Adipose tissue (tissue), 3 donors: ENCODE data around the gene EPS8L3. TPM values are rescaled to one million over a fixed set of nuclear protein-coding genes. Genes with fewer than 3 reads are reported as not detected.

ENCODE experiments used
- H3K27ac ChIP-seq: one replicate; pipeline ENCODE4 v1.5.1; 2013; ENCODE audit warnings: low read depth, low read length
- WGBS, 3 donors: extraction: QIAGEN DNeasy Blood & Tissue Kit; methylation state at CpG; one replicate each; pipeline ENCODE4 v1.1.7; 2013; 5-methylcytosine and 5-hydroxymethylcytosine counted together
- polyA plus RNA-seq, 3 donors: library from polyadenylated mRNA; stranded (reverse); fragments of 200-250 nt; gene quantifications; one replicate each; pipeline ENCODE4 v1.2.3, GENCODE V29; 2013
- donor health status: healthy with polysubstance abuse.
- donor health status: Bipolar disorder and iron deficiency.
- donor health status: healthy.

Gene EPS8L3
- polyA plus RNA-seq, 3 donors = 0.16 to 2.5 (median 0.90) TPM

- WGBS, 3 donors = 59 to 76% (median 66%) methylated on average over 7 of the region's 7 CpGs
- H3K27ac ChIP-seq = no peak overlapping the region
Observed at GRCh38 chr1:109796484-109797302, 33.0 kb upstream of the EPS8L3 start.

- WGBS, 3 donors = 73 to 86% (median 73%) methylated on average over 19 of the region's 19 CpGs
- no peak overlapping the region for H3K27ac ChIP-seq
Observed at GRCh38 chr1:109794319-109795132, 30.8 kb upstream of the EPS8L3 start.

DNA sequence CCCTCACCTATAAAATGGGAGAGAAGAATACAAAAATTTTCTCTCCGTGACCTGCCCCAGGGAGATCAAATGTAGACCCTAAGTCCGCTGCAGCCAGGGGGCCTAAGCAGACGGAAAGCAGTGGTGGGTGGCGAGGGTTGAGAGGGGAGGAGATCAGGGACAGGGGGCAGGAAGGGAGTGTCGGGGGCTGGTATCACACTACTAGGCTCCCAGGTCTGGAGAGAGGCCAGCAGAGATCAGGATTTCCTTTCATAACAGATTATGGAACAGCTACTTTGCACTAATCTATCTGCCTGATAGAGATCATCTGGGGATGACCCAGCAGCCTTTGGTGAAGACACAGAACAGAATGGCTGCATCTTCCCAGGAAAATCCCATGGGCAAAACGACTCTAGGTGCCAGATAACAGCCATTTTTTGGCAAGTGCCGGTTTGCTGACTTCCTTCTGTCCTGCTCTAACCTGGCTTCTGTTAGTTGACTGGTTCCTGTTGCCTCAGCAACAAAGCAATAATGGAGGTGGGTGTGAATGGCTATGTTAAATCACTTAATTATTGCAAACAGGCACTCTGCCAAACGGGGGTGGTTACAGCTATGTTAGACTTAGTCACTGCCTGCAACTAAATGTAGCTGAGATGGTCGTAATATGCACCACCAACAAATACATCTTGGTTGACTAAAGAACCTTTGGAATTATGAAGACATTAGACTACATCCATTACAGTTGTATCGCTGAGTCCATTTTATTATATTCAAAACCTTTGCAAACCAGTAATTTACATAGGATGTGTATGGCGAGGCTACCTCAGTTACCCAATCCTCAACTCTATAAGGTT lies 30.0 kb upstream of the EPS8L3 start:
- WGBS, 3 donors = 26 to 62% (median 35%) methylated on average over 11 of the region's 11 CpGs
- H3K27ac ChIP-seq = no peak overlapping the region

DNA sequence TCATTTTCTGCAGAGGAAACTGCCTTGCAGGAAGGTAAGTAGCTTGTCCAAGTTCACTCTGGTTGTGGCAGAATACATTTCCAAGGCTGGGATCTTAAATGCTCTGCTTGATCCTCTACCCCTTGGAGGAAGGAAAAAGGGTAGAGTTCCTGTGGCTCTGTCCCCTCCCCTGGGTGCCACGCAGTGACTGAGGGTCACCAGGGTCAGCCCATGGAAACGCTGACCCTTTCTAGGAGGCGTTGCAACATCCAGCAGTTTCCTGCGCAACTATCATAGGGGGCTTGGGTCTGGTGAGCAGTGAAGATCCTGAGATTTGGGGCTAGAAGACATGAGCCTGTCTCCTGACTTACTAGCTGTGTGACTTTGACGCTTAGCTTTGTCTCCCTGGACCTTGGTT lies 29.4 kb upstream of the EPS8L3 start:
- 34 to 64% (median 40%) methylated on average over 5 of the region's 5 CpGs for WGBS, 3 donors
- no peak overlapping the region for H3K27ac ChIP-seq

GRCh38 chr1:109792056-109792831 lies 28.5 kb upstream of the EPS8L3 start:
- H3K27ac ChIP-seq = no peak overlapping the region
- WGBS, 3 donors = 35 to 45% (median 35%) methylated on average over 18 of the region's 18 CpGs

GRCh38 chr1:109791495-109792043 lies 27.8 kb upstream of the EPS8L3 start:
- H3K27ac ChIP-seq = no peak overlapping the region
- 74 to 82% (median 79%) methylated on average over 9 of the region's 9 CpGs for WGBS, 3 donors

DNA sequence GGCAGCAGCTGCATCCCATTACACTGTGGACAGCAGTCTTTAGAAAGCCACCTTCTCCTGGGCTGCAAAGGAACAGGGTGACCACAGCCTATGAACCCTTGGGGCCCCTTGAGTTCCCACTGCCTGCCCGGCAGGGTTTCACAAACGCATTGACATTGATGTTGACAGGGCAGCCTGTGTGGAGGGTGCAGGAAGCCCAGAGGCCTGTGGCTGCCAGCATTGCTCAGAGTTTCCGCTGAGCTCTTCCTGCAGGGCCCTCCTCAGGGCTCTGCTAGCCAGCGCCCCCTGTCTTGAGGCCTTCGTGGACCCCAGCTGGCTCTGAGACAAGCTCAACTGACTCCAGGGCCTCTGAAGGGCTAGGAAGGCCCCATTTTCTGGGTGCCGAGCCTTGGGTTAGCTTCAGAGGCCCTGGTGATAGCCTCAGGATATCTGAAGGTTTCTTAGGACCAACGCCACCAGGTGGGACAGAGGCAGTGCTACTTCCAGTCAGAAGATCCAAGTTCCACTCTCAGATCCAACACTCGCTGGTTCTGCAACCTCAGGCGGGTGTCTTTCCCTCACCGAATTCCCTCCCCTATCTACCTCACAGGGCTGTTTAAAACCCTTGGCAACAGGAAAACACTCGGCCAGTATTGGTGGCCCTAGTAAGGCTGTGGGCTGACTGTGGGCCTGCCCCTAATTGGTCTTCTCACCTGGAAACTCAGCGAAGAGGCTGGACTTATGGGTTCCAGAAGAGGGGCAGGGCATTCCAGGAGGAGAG lies 27.2 kb upstream of the EPS8L3 start:
- H3K27ac ChIP-seq = no peak overlapping the region
- 46 to 73% (median 47%) methylated on average over 12 of the region's 12 CpGs for WGBS, 3 donors

DNA sequence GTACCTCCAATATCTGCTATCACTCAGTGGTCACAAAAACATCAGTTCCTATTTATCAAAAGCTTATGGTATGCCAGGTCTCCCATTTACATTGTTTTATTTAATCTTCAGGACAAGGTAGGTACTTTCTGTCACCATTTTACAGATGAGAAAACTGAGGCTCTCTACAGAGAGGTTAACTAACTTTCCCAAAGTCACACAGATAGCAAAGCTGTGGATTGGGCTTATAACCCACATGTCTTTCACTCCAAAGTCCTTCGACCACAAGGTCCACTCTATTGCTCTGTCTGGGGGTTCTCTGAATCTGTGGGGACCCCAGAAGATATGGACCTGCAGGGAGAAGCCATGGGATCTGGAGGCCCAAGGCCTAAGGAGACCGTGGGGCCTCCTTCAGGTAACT lies 26.6 kb upstream of the EPS8L3 start:
- WGBS, 3 donors = 65 to 84% (median 74%) methylated on average over 2 of the region's 2 CpGs

DNA sequence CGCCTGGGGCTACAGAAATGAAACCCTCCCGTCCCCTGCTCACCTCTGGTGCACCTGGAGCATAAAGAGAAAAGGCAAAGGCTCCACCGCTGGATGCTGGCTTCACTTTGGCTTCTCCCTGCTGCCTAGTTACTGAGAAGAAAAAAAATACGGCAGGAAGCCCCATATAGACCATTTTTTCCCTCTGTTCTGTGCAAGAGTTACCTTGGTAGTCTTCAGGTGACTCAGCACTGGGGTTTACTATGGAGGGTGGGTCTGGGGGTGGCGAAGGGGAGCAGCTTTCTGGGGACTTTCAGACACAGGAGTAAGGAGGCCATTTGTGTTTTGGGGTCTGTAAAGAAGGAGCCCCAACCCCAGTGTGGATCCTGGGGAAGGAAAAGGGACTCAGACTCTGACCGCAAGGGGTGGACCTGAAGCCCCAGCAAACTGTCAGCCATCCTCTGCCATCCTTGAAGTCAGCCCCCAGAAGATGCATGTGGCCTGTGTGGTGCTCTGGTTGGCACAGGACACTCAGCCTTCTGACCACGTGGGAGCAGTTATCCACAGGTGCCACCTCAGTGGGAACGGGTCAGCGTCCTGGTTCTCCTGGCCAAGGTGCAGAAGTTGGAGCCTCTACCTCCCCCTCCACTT lies 25.9 kb upstream of the EPS8L3 start:
- H3K27ac ChIP-seq = no peak overlapping the region
- WGBS, 3 donors = 70 to 88% (median 79%) methylated on average over 9 of the region's 9 CpGs

More for the DNA sequence above, 26.6 kb upstream of the EPS8L3 start:
- no peak overlapping the region for H3K27ac ChIP-seq

DNA sequence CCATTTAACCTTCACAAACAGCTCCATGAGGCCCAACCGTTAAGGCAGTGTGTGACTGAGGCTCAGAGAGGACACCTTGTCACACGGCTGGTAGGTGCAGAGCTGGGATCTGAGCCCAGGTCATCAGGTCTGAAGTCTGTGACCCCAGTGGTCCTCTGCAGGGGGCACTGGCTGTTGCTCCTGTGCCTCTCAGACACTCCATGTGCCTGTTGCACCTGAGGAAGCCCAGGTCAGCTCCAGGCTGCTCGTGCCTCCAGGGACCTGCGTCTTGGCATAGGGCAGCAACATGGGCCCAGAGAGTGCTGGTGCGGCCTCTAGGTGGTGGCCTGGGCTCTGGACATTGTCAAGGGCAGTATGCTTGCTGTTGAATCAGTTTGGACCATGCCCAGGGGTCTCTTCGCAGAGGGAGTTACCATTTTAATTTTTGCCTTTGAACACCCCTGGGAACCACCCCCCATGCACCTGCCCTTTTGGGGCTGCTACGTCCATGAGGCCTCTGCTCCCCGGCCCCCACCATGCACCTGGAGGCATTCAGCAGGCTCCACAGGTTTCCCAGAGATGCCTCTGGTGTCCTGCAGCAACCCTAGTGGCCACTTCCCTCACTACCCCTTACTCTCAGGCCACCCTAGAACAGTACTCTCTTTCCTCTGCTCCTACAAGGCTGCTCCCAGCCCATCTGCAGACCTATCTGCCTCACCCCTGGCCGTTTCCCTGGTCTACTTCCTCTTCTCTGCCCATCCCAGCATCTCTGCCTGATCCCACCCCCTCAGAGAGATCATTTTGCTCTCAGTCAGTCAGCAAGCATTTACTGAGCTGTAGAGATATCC lies 25.2 kb upstream of the EPS8L3 start:
- H3K27ac ChIP-seq = no peak overlapping the region
- 85 to 87% (median 86%) methylated on average over 9 of the region's 9 CpGs for WGBS, 3 donors

- WGBS, 3 donors = 80 to 92% (median 90%) methylated on average over 19 of the region's 19 CpGs
- no peak overlapping the region for H3K27ac ChIP-seq
Observed at GRCh38 chr1:109787845-109788601, 24.3 kb upstream of the EPS8L3 start.

GRCh38 chr1:109787211-109787844 lies 23.6 kb upstream of the EPS8L3 start:
- 87 to 96% (median 88%) methylated on average over 9 of the region's 9 CpGs for WGBS, 3 donors
- no peak overlapping the region for H3K27ac ChIP-seq

DNA sequence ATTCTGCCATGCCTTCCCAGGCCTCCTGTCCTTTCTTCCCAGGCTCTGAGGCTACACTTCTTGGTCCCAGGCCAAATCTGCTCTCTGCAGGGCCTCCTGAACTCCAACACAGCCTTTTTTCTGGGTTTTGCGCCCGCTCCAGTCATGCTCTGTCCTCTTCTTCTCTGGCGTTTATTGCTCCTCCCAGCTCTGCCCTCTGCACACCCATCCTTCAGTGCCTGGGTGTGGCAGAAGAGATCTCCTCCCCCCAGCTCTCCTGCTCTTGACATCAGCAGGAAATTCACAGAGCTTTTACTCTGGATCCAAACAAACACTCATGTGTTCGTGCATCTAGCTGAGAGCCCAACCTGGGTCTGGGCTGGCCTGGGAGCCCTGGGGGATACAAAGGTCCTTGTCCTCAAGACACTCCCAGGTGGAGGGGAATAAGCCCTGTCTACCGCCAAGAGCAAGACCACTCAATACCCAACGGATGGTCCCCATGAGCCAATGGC lies 22.9 kb upstream of the EPS8L3 start:
- 66 to 79% (median 69%) methylated on average over 6 of the region's 6 CpGs for WGBS, 3 donors
- H3K27ac ChIP-seq = no peak overlapping the region

DNA sequence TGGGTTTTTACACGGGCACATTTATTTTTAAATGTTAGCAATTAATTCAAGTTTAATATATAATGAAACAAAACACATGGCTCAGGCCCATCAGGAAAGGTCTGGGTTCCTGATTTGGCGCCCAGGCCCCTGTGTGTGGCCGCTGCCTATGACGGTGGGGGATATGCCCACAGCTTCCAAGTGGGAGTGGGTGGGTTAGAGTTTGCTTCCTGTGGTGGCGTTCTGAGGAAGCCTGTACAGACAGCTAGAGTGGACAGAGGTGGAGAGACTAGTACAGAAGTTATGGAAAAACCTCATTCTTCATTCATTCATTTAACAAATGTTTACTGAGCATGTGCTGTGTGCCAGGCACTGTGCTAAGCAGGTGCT lies 22.4 kb upstream of the EPS8L3 start:
- H3K27ac ChIP-seq = no peak overlapping the region
- 38 to 74% (median 55%) methylated on average over 5 of the region's 5 CpGs for WGBS, 3 donors
